ENCODE data around the gene LBH.

The LBH gene

GRCh38 chr2:30217644-30218337 lies 13.5 kb upstream of the LBH start:
- no peak for DNase-seq

- DNase-seq: no peak
These were observed 13.0 kb upstream of the LBH start for GRCh38 chr2:30218338-30218713.

GRCh38 chr2:30218814-30219213 lies 12.5 kb upstream of the LBH start:
- DNase-seq: no peak

GRCh38 chr2:30219886-30220875 lies 11.2 kb upstream of the LBH start:
- DNase-seq: no peak

GRCh38 chr2:30221531-30221930 lies 9.8 kb upstream of the LBH start:
- DNase-seq: no peak

GRCh38 chr2:30222031-30222430 lies 9.3 kb upstream of the LBH start:
- DNase-seq: no peak

- no peak for DNase-seq
These were observed 8.5 kb upstream of the LBH start for GRCh38 chr2:30222636-30223360.

- DNase-seq: no peak
These were observed 7.9 kb upstream of the LBH start for GRCh38 chr2:30223413-30223874.

- no peak for DNase-seq
These were observed 7.2 kb upstream of the LBH start for GRCh38 chr2:30224151-30224550.

GRCh38 chr2:30225131-30225762 lies 6.1 kb upstream of the LBH start:
- no peak for DNase-seq

GRCh38 chr2:30226144-30227032 lies 4.9 kb upstream of the LBH start:
- DNase-seq: no peak

GRCh38 chr2:30229596-30229995 lies 1.7 kb upstream of the LBH start:
- DNase-seq: no peak

GRCh38 chr2:30230497-30231211 lies 680 bp upstream of the LBH start:
- DNase-seq: no peak

GRCh38 chr2:30231996-30232800 lies 864 bp downstream of the LBH start:
- no peak for DNase-seq

GRCh38 chr2:30232801-30233130 lies 1.4 kb downstream of the LBH start:
- DNase-seq: no peak

- DNase-seq: no peak
These were observed 2.1 kb downstream of the LBH start for GRCh38 chr2:30233271-30234009.

- DNase-seq: no peak
These were observed 3.0 kb downstream of the LBH start for GRCh38 chr2:30234180-30234971.

- DNase-seq: no peak
These were observed 3.8 kb downstream of the LBH start for GRCh38 chr2:30235008-30235655.
